SU-DHL-6 (cell line): ENCODE measurements around the gene IDI2.

Experiments used
- H2AFZ ChIP-seq: fragments of 200-600 bp; sonication (generic); 2 replicates; pipeline ENCODE4 v1.6.1; 2014; ENCODE audit warnings: low read depth, mild to moderate bottlenecking, moderate library complexity, mixed read lengths, antibody characterized with exemption, low read length; ENCODE audit not compliant: severe bottlenecking
- H3F3A ChIP-seq: fragments of 200-600 bp; shearing (Covaris generic); 2 replicates; pipeline ENCODE4 v1.6.0; 2016; ENCODE audit warnings: antibody characterized with exemption, mild to moderate bottlenecking; ENCODE audit not compliant: insufficient read depth
- H3K27ac ChIP-seq: fragments of 200-600 bp; sonication (generic); 2 replicates; pipeline ENCODE4 v1.5.1; 2016; ENCODE audit warnings: low read depth, mild to moderate bottlenecking, low read length, moderate library complexity, mixed read lengths
- H3K27me3 ChIP-seq: fragments of 200-600 bp; sonication (generic), shearing (Covaris generic); 2 replicates; pipeline ENCODE4 v1.6.0; 2014; ENCODE audit warnings: mild to moderate bottlenecking, low read length
- H3K36me3 ChIP-seq: fragments of 200-600 bp; sonication (generic); 2 replicates; pipeline ENCODE4 v1.6.1; 2014; ENCODE audit warnings: mild to moderate bottlenecking, low read length, mixed read lengths
- H3K4me2 ChIP-seq: fragments of 300-600, 200-600 bp; shearing (Covaris generic), sonication (generic); 2 replicates; pipeline ENCODE4 v1.6.0; 2014; ENCODE audit warnings: low read length, low read depth, mild to moderate bottlenecking; ENCODE audit not compliant: poor library complexity, severe bottlenecking
- H3K4me3 ChIP-seq: fragments of 200-600 bp; sonication (generic); 2 replicates; pipeline ENCODE4 v1.5.1; 2014; ENCODE audit warnings: antibody characterized with exemption, low read length, mild to moderate bottlenecking, mixed read lengths; ENCODE audit not compliant: insufficient read depth, poor library complexity, severe bottlenecking
- H3K79me2 ChIP-seq: fragments of 200-600 bp; sonication (generic); 2 replicates; pipeline ENCODE4 v1.6.1; 2014; ENCODE audit warnings: mild to moderate bottlenecking, low read length, moderate library complexity; ENCODE audit not compliant: insufficient read depth
- H3K9ac ChIP-seq: fragments of 200-600 bp; sonication (generic); 2 replicates; pipeline ENCODE4 v1.7.0; 2014; ENCODE audit warnings: mild to moderate bottlenecking, low read length
- H3K9me2 ChIP-seq: fragments of 200-600 bp; sonication (generic); replicated peaks from 2 replicates; pipeline ENCODE4 v1.6.1; 2014; ENCODE audit warnings: low read length; ENCODE audit not compliant: insufficient read depth
- H3K9me3 ChIP-seq: fragments of 200-600 bp; sonication (generic); 2 replicates; pipeline ENCODE4 v1.6.1; 2014; ENCODE audit warnings: low read length, mixed read lengths; ENCODE audit not compliant: insufficient read depth
- H4K20me1 ChIP-seq: fragments of 200-600 bp; sonication (generic); 2 replicates; pipeline ENCODE4 v1.6.1; 2014; ENCODE audit warnings: low read depth, mild to moderate bottlenecking, antibody characterized with exemption, low read length, moderate library complexity, mixed read lengths
- CTCF ChIP-seq: fragments of 200-600 bp; sonication (generic); IDR thresholded peaks from one replicate; pipeline ENCODE4 v1.5.1; 2017; ENCODE audit warnings: antibody characterized with exemption, mild to moderate bottlenecking, low read length, moderate library complexity; ENCODE audit not compliant: insufficient read depth, poor library complexity, severe bottlenecking
- EZH2phosphoT487 ChIP-seq: fragments of 200-600 bp; sonication (generic), shearing (Covaris generic); conservative IDR thresholded peaks from 2 replicates; pipeline ENCODE4 v1.6.1; 2018; ENCODE audit warnings: mild to moderate bottlenecking, antibody characterized with exemption, low read length, moderate library complexity, mixed read lengths

Gene IDI2

GRCh38 chr10:980468-981093 lies 45.1 kb downstream of the IDI2 start:
- no peak overlapping the region for H3K4me3 ChIP-seq
- no peak overlapping the region for H3K9ac ChIP-seq
- H3K4me2 ChIP-seq, result no peak overlapping the region
- no peak overlapping the region for H3K27ac ChIP-seq
- H3K9me3 ChIP-seq, result peaks cover 25% of the 10 kb centered on the region; the same call in 1 of the 2 replicates
- H3K79me2 ChIP-seq, result no peaks in the 10 kb centered on the region
- no peaks in the 10 kb centered on the region for H4K20me1 ChIP-seq
- no peaks in the 10 kb centered on the region for H3K9me2 ChIP-seq
- no peaks in the 10 kb centered on the region for H3K27me3 ChIP-seq
- no peak overlapping the region for H2AFZ ChIP-seq
- H3K36me3 ChIP-seq, result no peaks in the 10 kb centered on the region
- H3F3A ChIP-seq, result no peaks in the 10 kb centered on the region
- no peak for TF ChIP-seq EZH2phosphoT487
- TF ChIP-seq CTCF, result no peak

- no peaks in the 10 kb centered on the region for H4K20me1 ChIP-seq
- no peaks in the 10 kb centered on the region for H3K9me2 ChIP-seq
- peaks cover 25% of the 10 kb centered on the region; the same call in 1 of the 2 replicates for H3K9me3 ChIP-seq
- H2AFZ ChIP-seq, result no peak overlapping the region
- no peak overlapping the region for H3K4me3 ChIP-seq
- no peak overlapping the region for H3K4me2 ChIP-seq
- no peaks in the 10 kb centered on the region for H3K27me3 ChIP-seq
- H3K27ac ChIP-seq, result no peak overlapping the region
- no peaks in the 10 kb centered on the region for H3K79me2 ChIP-seq
- H3K36me3 ChIP-seq, result no peaks in the 10 kb centered on the region
- H3F3A ChIP-seq, result no peaks in the 10 kb centered on the region
- no peak overlapping the region for H3K9ac ChIP-seq
- TF ChIP-seq CTCF, result no peak
- TF ChIP-seq EZH2phosphoT487, result no peak
These were observed 46.7 kb downstream of the IDI2 start for GRCh38 chr10:978826-979421.

GRCh38 chr10:976316-976715 lies 49.3 kb downstream of the IDI2 start:
- TF ChIP-seq CTCF (no peak), EZH2phosphoT487 (no peak)
- H3K27me3 ChIP-seq, result no peaks in the 10 kb centered on the region
- no peaks in the 10 kb centered on the region for H3F3A ChIP-seq
- H3K4me3 ChIP-seq, result no peak overlapping the region
- H2AFZ ChIP-seq, result no peak overlapping the region
- H3K79me2 ChIP-seq, result no peaks in the 10 kb centered on the region
- H4K20me1 ChIP-seq, result no peaks in the 10 kb centered on the region
- no peak overlapping the region for H3K9ac ChIP-seq
- no peaks in the 10 kb centered on the region for H3K9me2 ChIP-seq
- peaks cover 23% of the 10 kb centered on the region; the same call in 1 of the 2 replicates for H3K9me3 ChIP-seq
- no peak overlapping the region for H3K4me2 ChIP-seq
- H3K36me3 ChIP-seq, result no peaks in the 10 kb centered on the region
- H3K27ac ChIP-seq, result no peak overlapping the region
